ENCODE measurements around the gene GRIP1.

DNA sequence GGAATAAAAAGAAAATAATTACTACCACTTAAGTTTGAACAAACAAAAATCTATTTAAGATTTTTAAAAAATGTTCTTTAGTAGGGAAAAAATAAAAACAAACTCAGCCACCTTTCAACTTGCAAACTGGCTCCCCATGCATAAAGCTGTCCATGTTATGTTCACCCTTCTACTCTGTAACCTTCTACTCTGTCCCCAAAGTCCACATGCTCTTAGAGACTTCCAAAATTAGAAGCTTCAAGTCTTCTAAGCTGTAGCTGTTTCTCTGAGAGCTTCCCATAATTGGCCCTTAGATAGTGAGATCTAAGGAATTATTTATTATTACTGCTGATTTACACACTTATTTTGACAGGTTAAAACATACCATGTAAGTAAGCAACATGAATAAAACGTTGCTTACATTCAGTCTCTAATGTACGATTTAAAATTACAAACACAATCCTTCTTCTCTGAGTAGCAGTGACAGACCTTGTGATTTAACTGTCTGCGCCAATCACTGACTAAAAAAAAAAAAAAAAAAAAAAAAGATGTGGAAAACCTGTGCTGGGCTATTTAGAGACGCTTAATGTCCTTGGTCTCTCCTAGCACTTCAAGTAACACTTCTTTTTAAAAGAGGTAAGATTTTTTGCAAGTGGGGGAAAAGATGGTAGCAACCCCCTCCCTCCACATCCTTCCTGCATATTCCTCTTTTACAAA is 28.3 kb upstream of the GRIP1 start:
- no peak for TF ChIP-seq ZNF274 (IDR thresholded peaks at IDR 0.05; ENCODE audit: low read depth, low read length)
- TF ChIP-seq YY1 (IDR thresholded peaks at IDR 0.05; ENCODE audit: insufficient read depth, insufficient read length), result no peak

Data from NT2/D1 (cell line).